HFFc6 (cell line): ENCODE measurements around the gene TOR1AIP2. TPM values are rescaled to one million over a fixed set of nuclear protein-coding genes. Genes with fewer than 3 reads are reported as not detected.

Experiments
- DNase-seq: peaks from one replicate; pipeline ENCODE4 v3.0.0-alpha.2; 2018
- H3K27ac Mint-ChIP-seq: 2 replicates; pipeline ENCODE4 v1.8.0; 2020; ENCODE audit warnings: mild to moderate bottlenecking, mixed read lengths
- H3K27me3 Mint-ChIP-seq: 2 replicates; pipeline ENCODE4 v1.8.0; 2021; ENCODE audit warnings: mild to moderate bottlenecking, moderate library complexity, mixed read lengths; ENCODE audit not compliant: insufficient read depth
- H3K36me3 Mint-ChIP-seq: 2 replicates; pipeline ENCODE4 v1.8.0; 2021; ENCODE audit warnings: low read depth, mixed read lengths
- H3K4me1 Mint-ChIP-seq: 2 replicates; pipeline ENCODE4 v1.8.0; 2020; ENCODE audit warnings: low read depth, mixed read lengths
- H3K4me3 Mint-ChIP-seq: 2 replicates; pipeline ENCODE4 v1.8.0; 2020; ENCODE audit warnings: mild to moderate bottlenecking, moderate library complexity, mixed read lengths
- H3K9me3 Mint-ChIP-seq: 2 replicates; pipeline ENCODE4 v1.8.0; 2020; ENCODE audit warnings: mild to moderate bottlenecking, mixed read lengths
- total RNA-seq, 6 experiments: library from RNA; stranded (reverse); fragmentation: NEBNext Ultra II Directional; extraction: Animal tissue kit (Norgen Biotek cat#: 25700); gene quantifications; 2 replicates in 1 of 6; 3 replicates in 5 of 6; pipeline ENCODE4 v1.2.3, GENCODE V29; 2021
- TF ChIP-seq, protein P1 (sequence below): fragments of 200-600 bp; sonication (generic); IDR thresholded peaks from 2 replicates; pipeline ENCODE4 v1.5.0; 2021; ENCODE audit warnings: antibody characterized with exemption, mild to moderate bottlenecking

Gene TOR1AIP2
- total RNA-seq, 6 experiments from 2014 or later, result 89.7 to 127 (median 108) TPM

DNA sequence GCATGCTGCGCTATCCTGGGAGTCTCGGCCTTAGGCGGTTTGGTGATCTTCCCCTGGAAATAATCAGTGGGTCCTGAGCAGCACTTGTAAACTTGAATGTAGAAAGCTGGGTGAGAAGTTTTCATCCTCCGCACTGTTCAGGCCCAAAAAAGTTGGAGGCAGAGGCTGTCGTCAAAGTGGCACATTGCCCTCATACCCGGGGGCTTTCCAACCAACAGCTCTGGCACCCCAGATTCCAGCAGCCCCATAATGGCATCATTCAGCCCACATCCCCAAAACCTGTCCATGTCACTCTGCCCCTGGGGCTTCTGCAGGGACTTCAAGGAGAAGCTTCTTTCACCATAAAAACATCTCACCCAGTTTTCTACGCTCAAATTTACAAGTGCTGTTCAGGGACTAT, 59.3 kb downstream of the TOR1AIP2 start:
- TF ChIP-seq, protein P1, sequence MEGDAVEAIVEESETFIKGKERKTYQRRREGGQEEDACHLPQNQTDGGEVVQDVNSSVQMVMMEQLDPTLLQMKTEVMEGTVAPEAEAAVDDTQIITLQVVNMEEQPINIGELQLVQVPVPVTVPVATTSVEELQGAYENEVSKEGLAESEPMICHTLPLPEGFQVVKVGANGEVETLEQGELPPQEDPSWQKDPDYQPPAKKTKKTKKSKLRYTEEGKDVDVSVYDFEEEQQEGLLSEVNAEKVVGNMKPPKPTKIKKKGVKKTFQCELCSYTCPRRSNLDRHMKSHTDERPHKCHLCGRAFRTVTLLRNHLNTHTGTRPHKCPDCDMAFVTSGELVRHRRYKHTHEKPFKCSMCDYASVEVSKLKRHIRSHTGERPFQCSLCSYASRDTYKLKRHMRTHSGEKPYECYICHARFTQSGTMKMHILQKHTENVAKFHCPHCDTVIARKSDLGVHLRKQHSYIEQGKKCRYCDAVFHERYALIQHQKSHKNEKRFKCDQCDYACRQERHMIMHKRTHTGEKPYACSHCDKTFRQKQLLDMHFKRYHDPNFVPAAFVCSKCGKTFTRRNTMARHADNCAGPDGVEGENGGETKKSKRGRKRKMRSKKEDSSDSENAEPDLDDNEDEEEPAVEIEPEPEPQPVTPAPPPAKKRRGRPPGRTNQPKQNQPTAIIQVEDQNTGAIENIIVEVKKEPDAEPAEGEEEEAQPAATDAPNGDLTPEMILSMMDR, result no peak
- Mint-ChIP-seq H3K4me1 (peaks cover 45% of the 10 kb centered on the region), H3K27me3 (peaks cover 19% of the 10 kb centered on the region), H3K4me3 (peak overlapping the region; percentile 22; the same call in 1 of the 2 replicates), H3K36me3 (no peaks in the 10 kb centered on the region), H3K9me3 (no peaks in the 10 kb centered on the region), H3K27ac (peak overlapping the region; percentile 78)
- DNase-seq, result no peak

DNA sequence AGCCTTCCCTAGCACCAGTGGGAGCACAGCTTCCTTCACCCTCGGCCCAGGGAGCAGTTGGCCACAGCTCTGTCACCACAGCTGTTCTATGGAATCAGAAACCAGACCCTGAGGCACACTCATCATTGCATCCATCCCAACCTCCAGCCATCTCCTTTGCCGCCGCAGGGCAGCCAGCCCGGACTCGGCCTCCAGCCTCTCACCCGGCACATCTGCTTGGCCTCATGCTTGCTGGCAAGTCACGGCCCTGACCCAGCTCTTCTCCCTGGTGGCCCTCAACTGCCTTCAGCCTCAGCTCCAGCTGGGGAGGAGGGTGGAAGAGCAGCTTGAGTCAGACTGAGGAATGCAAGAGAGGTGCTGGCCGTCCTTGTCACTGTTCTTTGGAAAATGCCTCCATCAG, 59.8 kb downstream of the TOR1AIP2 start:
- H3K27ac Mint-ChIP-seq, result peak overlapping the region; percentile 78
- H3K4me1 Mint-ChIP-seq, result peaks cover 45% of the 10 kb centered on the region
- peak; percentile 66 for DNase-seq
- H3K4me3 Mint-ChIP-seq, result peak overlapping the region; percentile 22; the same call in 1 of the 2 replicates
- H3K27me3 Mint-ChIP-seq, result peaks cover 22% of the 10 kb centered on the region
- H3K9me3 Mint-ChIP-seq, result no peaks in the 10 kb centered on the region
- no peaks in the 10 kb centered on the region for H3K36me3 Mint-ChIP-seq
- TF ChIP-seq, protein P1, result no peak

DNA sequence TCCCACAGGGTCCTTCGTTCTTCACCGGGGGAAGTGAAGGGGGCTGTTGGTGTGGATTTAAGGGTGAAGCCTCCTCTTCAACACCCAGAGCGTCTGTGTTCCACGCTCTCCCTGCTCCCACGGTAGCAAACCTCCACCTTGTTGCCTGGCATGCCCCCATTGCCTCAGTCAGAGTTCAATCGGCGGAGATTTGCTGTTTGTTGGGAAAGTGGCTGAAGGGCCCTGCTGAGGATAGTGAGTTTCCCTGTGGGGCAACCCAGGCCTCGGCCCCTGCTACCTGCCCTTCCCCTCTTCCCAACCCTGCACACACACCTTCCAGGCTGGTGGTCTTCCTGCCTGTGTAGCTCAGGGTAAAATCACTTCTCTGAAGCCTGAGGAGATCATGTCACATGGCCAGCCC, 60.5 kb downstream of the TOR1AIP2 start:
- peaks cover 29% of the 10 kb centered on the region for H3K27me3 Mint-ChIP-seq
- H3K4me3 Mint-ChIP-seq, result no peak overlapping the region
- no peak for DNase-seq

DNA sequence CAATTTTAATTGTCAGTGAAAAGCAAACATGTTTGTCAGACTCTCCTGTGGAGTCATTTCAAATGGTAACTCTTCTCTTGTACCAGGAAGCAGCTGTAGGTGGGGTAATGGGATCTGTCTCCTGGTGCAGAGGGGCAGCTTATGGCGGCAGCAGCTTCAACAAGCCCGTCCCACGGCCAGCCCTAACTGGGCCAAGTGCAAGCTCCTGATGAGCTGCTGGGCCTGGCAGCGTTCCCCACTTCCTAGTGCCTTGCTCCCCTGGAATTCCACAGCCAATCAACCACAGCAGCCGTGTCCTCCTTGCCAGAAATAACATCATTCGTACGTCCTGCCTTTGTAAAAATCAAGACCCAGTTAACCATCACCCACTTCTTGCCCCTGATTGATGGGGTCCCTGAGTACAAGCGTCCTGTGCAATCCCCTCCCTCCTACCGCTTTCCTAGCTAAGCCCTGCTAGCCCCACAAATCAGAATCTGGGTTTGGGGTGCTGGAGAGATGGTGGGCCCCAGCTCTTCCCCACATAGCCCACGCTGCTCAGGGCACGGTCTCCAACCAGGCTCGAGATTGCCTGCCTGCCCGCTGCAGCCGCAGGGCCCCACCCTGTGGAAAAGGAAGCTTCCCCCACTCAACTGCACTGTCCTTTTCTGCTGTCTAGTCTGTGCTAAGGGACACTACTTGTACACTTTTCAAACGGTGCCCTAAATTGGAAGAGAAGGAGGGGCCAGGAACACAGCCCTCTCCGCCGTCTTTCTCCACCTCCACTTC, 61.2 kb downstream of the TOR1AIP2 start:
- Mint-ChIP-seq H3K9me3 (no peaks in the 10 kb centered on the region), H3K4me3 (no peak overlapping the region; the same call in 1 of the 2 replicates), H3K4me1 (peaks cover 45% of the 10 kb centered on the region), H3K27me3 (peaks cover 33% of the 10 kb centered on the region), H3K36me3 (no peaks in the 10 kb centered on the region), H3K27ac (no peak overlapping the region)
- TF ChIP-seq, protein P1, result no peak
- DNase-seq, result no peak

More for the DNA sequence above, 60.5 kb downstream of the TOR1AIP2 start:
- Mint-ChIP-seq H3K4me1 (peaks cover 45% of the 10 kb centered on the region), H3K9me3 (no peaks in the 10 kb centered on the region), H3K27ac (no peak overlapping the region), H3K36me3 (no peaks in the 10 kb centered on the region)
- TF ChIP-seq, protein P1, result no peak

DNA sequence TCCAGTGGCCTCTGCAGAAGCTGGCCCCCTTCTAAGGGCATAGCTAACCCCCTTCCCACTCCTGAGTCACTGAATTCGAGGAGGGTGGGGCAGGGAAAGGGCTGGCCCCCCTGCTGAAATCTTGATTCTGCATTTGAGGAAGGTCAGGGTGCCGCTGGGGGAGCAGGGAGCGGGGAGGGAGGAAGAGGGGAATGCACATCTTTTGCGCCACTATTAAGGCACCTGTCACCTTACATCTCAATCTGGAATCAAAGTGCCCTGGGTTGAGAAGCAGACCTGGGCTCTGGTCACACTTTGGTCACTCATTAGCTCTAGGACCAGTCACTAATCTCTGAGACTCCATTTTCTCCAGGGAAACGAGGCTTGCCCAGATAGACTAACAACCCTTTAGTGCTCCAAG, 62.0 kb downstream of the TOR1AIP2 start:
- Mint-ChIP-seq H3K27ac (no peak overlapping the region; the same call in 1 of the 2 replicates), H3K4me1 (peaks cover 45% of the 10 kb centered on the region), H3K9me3 (no peaks in the 10 kb centered on the region), H3K27me3 (peaks cover 39% of the 10 kb centered on the region), H3K4me3 (peak overlapping the region; percentile 93), H3K36me3 (no peaks in the 10 kb centered on the region)
- TF ChIP-seq, protein P1, result no peak
- no peak for DNase-seq
